ENCODE data around the gene ATXN1.

DNA sequence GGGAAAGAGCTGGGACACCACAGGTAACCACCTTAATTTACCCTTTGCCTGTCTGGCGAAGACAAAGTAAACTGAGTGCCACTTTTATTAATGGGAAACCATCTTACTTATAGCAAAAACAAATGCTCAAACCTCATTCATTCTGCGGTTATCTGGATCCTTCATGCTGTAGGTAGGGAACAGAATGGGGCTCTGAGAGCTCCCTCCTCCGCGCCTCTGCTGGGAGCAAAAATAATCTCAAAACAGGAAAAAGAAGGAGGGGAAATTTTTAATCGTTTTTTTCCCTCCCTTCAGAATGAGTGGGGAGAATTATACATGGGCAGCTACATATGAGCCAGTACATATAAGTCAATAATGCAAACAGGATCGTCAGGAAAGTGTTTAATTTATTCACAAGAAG lies 345.6 kb downstream of the ATXN1 start:
- TF ChIP-seq, protein P1, sequence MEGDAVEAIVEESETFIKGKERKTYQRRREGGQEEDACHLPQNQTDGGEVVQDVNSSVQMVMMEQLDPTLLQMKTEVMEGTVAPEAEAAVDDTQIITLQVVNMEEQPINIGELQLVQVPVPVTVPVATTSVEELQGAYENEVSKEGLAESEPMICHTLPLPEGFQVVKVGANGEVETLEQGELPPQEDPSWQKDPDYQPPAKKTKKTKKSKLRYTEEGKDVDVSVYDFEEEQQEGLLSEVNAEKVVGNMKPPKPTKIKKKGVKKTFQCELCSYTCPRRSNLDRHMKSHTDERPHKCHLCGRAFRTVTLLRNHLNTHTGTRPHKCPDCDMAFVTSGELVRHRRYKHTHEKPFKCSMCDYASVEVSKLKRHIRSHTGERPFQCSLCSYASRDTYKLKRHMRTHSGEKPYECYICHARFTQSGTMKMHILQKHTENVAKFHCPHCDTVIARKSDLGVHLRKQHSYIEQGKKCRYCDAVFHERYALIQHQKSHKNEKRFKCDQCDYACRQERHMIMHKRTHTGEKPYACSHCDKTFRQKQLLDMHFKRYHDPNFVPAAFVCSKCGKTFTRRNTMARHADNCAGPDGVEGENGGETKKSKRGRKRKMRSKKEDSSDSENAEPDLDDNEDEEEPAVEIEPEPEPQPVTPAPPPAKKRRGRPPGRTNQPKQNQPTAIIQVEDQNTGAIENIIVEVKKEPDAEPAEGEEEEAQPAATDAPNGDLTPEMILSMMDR (optimal IDR thresholded peaks at IDR 0.05 in 1 of 3, IDR thresholded peaks at IDR 0.05 in 1 of 3, conservative IDR thresholded peaks at IDR 0.05 in 1 of 3; ENCODE audit: extremely low read depth in 1 of 3, insufficient read depth in 2 of 3, low read length in 3 of 3): no peak
- no peak for TF ChIP-seq EZH2 (IDR thresholded peaks at IDR 0.05; ENCODE audit: low read length)

Data from keratinocyte (primary cell).